Tibial nerve (tissue), 4 donors: ENCODE measurements around the gene SLX4.

Experiments used
- CTCF ChIP-seq, 5 experiments: fragments of 200-600 bp in 3 of 5; fragments of 450-650 bp in 2 of 5; sonication (generic) in 3 of 5; IDR thresholded peaks; one replicate each; pipeline ENCODE4 v1.5.1; 2016 to 2019; ENCODE audit warnings: antibody characterized with exemption in 5 of 5, mild to moderate bottlenecking in 3 of 5, moderate library complexity in 2 of 5
- EP300 ChIP-seq, 2 donors: sonication (generic); formaldehyde crosslinking; IDR thresholded peaks; one replicate each; pipeline ENCODE4 v1.6.1; 2017; ENCODE audit warnings: antibody characterized with exemption in 2 of 2, mild to moderate bottlenecking in 1 of 2

GRCh38 chr16:3646348-3646920 is 35.0 kb upstream of the SLX4 start:
- TF ChIP-seq EP300 (IDR thresholded peaks at IDR 0.05) (no peak), CTCF (IDR thresholded peaks at IDR 0.05) (no peak)
